ENCODE measurements around the gene PCDH9.

- TF ChIP-seq CTCF (IDR thresholded peaks at IDR 0.05; ENCODE audit: low read length) (no peak), EZH2 (IDR thresholded peaks at IDR 0.05; ENCODE audit: borderline replicate concordance, low read length) (no peak)
Observed at GRCh38 chr13:66469745-66470144, 760.4 kb downstream of the PCDH9 start.

Measured in OCI-LY1 (cell line).